WI38 (cell line): ENCODE results near the gene LRRC27.

Experiments used
- H3K4me3 ChIP-seq: 2 replicates; pipeline ENCODE4 v1.5.1; 2011; ENCODE audit warnings: low read depth, mild to moderate bottlenecking, control low read depth, low read length
- CTCF ChIP-seq: IDR thresholded peaks from 2 replicates; pipeline ENCODE4 v1.5.1; 2012; ENCODE audit warnings: low read depth, mild to moderate bottlenecking, control low read depth, low read length

LRRC27 gene

GRCh38 chr10:132422903-132423825 is 91.2 kb downstream of the LRRC27 start:
- H3K4me3 ChIP-seq: no peak overlapping the region
- no peak for TF ChIP-seq CTCF

- H3K4me3 ChIP-seq: no peak overlapping the region
- no peak for TF ChIP-seq CTCF
Observed at GRCh38 chr10:132423966-132424861, 92.2 kb downstream of the LRRC27 start.

- TF ChIP-seq CTCF: no peak
- no peak overlapping the region for H3K4me3 ChIP-seq
Observed at GRCh38 chr10:132425029-132425756, 93.2 kb downstream of the LRRC27 start.

GRCh38 chr10:132425757-132426155 is 93.8 kb downstream of the LRRC27 start:
- no peak for TF ChIP-seq CTCF
- no peak overlapping the region for H3K4me3 ChIP-seq

- TF ChIP-seq CTCF: no peak
- H3K4me3 ChIP-seq: no peak overlapping the region
Observed at GRCh38 chr10:132427006-132427771, 95.2 kb downstream of the LRRC27 start.

GRCh38 chr10:132427939-132428367 is 96.0 kb downstream of the LRRC27 start:
- no peak overlapping the region for H3K4me3 ChIP-seq
- no peak for TF ChIP-seq CTCF
